OCI-LY1 (cell line): Measurements from ENCODE around the gene MRPS27.

Experiments used
- CTCF ChIP-seq: fragments of 200-600 bp; sonication (generic), shearing (Covaris generic); IDR thresholded peaks from 2 replicates; pipeline ENCODE4 v1.5.1; 2017; ENCODE audit warnings: mild to moderate bottlenecking, antibody characterized with exemption, low read length, moderate library complexity, mixed read lengths
- EZH2 ChIP-seq: fragments of 200-600 bp; sonication (generic), shearing (Covaris generic); IDR thresholded peaks from 2 replicates; pipeline ENCODE4 v1.8.0; 2017; ENCODE audit warnings: borderline replicate concordance, mixed run types, mild to moderate bottlenecking, antibody characterized with exemption, low read length, moderate library complexity, mixed read lengths

GRCh38 chr5:72300590-72301339, 19.3 kb downstream of the MRPS27 start:
- TF ChIP-seq CTCF (no peak), EZH2 (no peak)
